Keratinocyte (primary cell): ENCODE results near the gene TBC1D12. TPM values are rescaled to one million over a fixed set of nuclear protein-coding genes. Genes with fewer than 3 reads are reported as not detected.

Source experiments
- DNase-seq: peaks from one replicate; pipeline ENCODE4 v3.0.0-alpha.2; 2011; ENCODE audit warnings: low read depth, missing footprints, low spot score
- FAIRE-seq: peaks from 2 replicates; lab custom pipeline; 2011; peaks lifted over from hg19 to GRCh38; lab: Jason Lieb, UNC
- H2AFZ ChIP-seq: 2 replicates; pipeline ENCODE4 v1.6.0; 2012; ENCODE audit warnings: low read length, control low read depth, inconsistent platforms; ENCODE audit not compliant: control insufficient read depth
- H3K27ac ChIP-seq: 2 replicates; pipeline ENCODE4 v1.5.1; 2011; ENCODE audit warnings: low read length; ENCODE audit not compliant: control insufficient read depth, insufficient read depth
- H3K27me3 ChIP-seq: 3 replicates; pipeline ENCODE4 v1.6.0; 2011; ENCODE audit warnings: low read length; ENCODE audit not compliant: control insufficient read depth, insufficient read depth; ENCODE audit errors: extremely low read depth
- H3K36me3 ChIP-seq, 2 experiments: 2 replicates in 1 of 2; 3 replicates in 1 of 2; pipeline ENCODE4 v1.5.1; 2011; ENCODE audit warnings: low read length in 2 of 2, mild to moderate bottlenecking in 1 of 2; ENCODE audit not compliant: control insufficient read depth in 2 of 2, insufficient read depth in 2 of 2; ENCODE audit errors: extremely low read depth in 1 of 2
- H3K4me1 ChIP-seq: 3 replicates; pipeline ENCODE4 v1.5.1; 2011; ENCODE audit warnings: low read length; ENCODE audit not compliant: control insufficient read depth, insufficient read depth; ENCODE audit errors: extremely low read depth
- H3K4me2 ChIP-seq: 3 replicates; pipeline ENCODE4 v1.6.0; 2011; ENCODE audit warnings: low read depth, low read length; ENCODE audit not compliant: control insufficient read depth, insufficient read depth; ENCODE audit errors: extremely low read depth
- H3K4me3 ChIP-seq, 3 experiments: fragments of 200-600 bp in 1 of 3; sonication (generic) in 1 of 3; 2 replicates in 2 of 3; 3 replicates in 1 of 3; pipeline ENCODE4 v1.5.1; 2011 to 2016; ENCODE audit warnings: low read length in 3 of 3, mild to moderate bottlenecking in 3 of 3, control low read depth in 2 of 3, inconsistent platforms in 1 of 3, low read depth in 1 of 3, mixed read lengths in 1 of 3, mixed run types in 1 of 3, moderate library complexity in 1 of 3; ENCODE audit not compliant: control insufficient read depth in 2 of 3, insufficient read depth in 2 of 3; ENCODE audit errors: extremely low read depth in 1 of 3
- H3K79me2 ChIP-seq: 2 replicates; pipeline ENCODE4 v1.6.0; 2012; ENCODE audit warnings: low read length; ENCODE audit not compliant: control insufficient read depth, insufficient read depth
- H3K9ac ChIP-seq: 3 replicates; pipeline ENCODE4 v1.6.0; 2011; ENCODE audit warnings: low read length; ENCODE audit not compliant: control insufficient read depth, insufficient read depth; ENCODE audit errors: extremely low read depth
- H3K9me1 ChIP-seq: 3 replicates; pipeline ENCODE4 v1.6.0; 2011; ENCODE audit warnings: low read length; ENCODE audit not compliant: control insufficient read depth, insufficient read depth; ENCODE audit errors: extremely low read depth
- H3K9me3 ChIP-seq: 2 replicates; pipeline ENCODE4 v1.5.1; 2012; ENCODE audit warnings: low read depth, low read length; ENCODE audit not compliant: control insufficient read depth
- H4K20me1 ChIP-seq: 3 replicates; pipeline ENCODE4 v1.6.0; 2011; ENCODE audit warnings: low read length; ENCODE audit not compliant: control insufficient read depth, insufficient read depth; ENCODE audit errors: extremely low read depth
- CTCF ChIP-seq, 3 experiments: IDR thresholded peaks in 1 of 3; conservative IDR thresholded peaks in 1 of 3; optimal IDR thresholded peaks in 1 of 3; 2 replicates in 2 of 3; 3 replicates in 1 of 3; pipeline versions ENCODE3 to v1.5.1; 2011; ENCODE audit warnings: low read length in 3 of 3, mild to moderate bottlenecking in 3 of 3, moderate library complexity in 2 of 3, control low read depth in 1 of 3, inconsistent platforms in 1 of 3; ENCODE audit not compliant: insufficient read depth in 2 of 3; ENCODE audit errors: extremely low read depth in 1 of 3
- EZH2 ChIP-seq: IDR thresholded peaks from one replicate; pipeline ENCODE4 v1.6.1; 2012; ENCODE audit warnings: inconsistent platforms, mild to moderate bottlenecking, low read length, moderate library complexity
- dilution Hi-C: fragments of 300-500 bp; cut with MboI; formaldehyde crosslinking; loops from one replicate; pipeline ENCODE4 v1.7.0; 2020; ENCODE audit warnings: low sequenced_read_pairs; ENCODE audit not compliant: extremely low pct_ligation_motif_present
- polyA plus RNA-seq, 5 experiments: library from polyadenylated mRNA; depleted of rRNA in 3 of 5; stranded (reverse) in 3 of 5; stranded (forward) in 1 of 5; unstranded in 1 of 5; fragments of >200 nt; gene quantifications; 1 replicate in 1 of 5; 2 replicates in 3 of 5; 3 replicates in 1 of 5; pipeline versions ENCODE4 v1.2.1 to v1.2.3, GENCODE V29; 2011 to 2012; ENCODE audit warnings: missing spikeins in 2 of 5, low read depth in 1 of 5, low replicate concordance in 1 of 5

Gene TBC1D12
- polyA plus RNA-seq, 1 donor (not counting 4 experiments of a cell fraction or from before 2014, with no cell fraction given) = 7.0 TPM

DNA sequence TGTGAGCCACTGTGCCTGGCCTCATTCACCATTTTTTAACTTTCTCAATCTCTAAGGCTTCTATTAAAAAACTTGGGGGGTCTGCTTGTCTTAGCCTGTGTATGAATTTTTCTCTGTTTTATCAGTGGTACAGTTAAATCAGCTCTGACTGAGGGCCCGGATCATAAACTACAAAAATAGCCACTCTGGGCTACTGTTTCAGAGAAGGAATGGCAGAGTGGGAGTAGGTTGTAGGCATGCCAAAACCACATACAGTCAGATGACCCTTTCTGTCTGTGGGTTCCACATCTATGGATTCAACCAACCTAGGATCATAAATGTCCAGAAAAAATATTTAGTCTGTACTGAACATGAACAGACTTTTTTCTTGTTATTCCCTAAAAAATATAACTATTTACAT lies 21.3 kb downstream of the TBC1D12 start:
- no peak for FAIRE-seq
- no peaks in the 10 kb centered on the region for H3K9me3 ChIP-seq
- no peak overlapping the region for H3K4me3 ChIP-seq
- no peak overlapping the region for H3K4me2 ChIP-seq
- H3K36me3 ChIP-seq = no peaks in the 10 kb centered on the region
- peaks cover 40% of the 10 kb centered on the region for H3K79me2 ChIP-seq
- dilution Hi-C loops = no loop called here
- H3K9ac ChIP-seq = no peak overlapping the region
- TF ChIP-seq EZH2 = no peak
- TF ChIP-seq CTCF (optimal IDR thresholded peaks at IDR 0.05 in 1 of 3, IDR thresholded peaks at IDR 0.05 in 1 of 3, conservative IDR thresholded peaks at IDR 0.05 in 1 of 3; ENCODE audit: extremely low read depth in 1 of 3, insufficient read depth in 2 of 3, low read length in 3 of 3) = no peak
- no peaks in the 10 kb centered on the region for H3K4me1 ChIP-seq
- H3K27me3 ChIP-seq = no peaks in the 10 kb centered on the region
- H3K9me1 ChIP-seq = no peaks in the 10 kb centered on the region
- no peak for DNase-seq
- no peak overlapping the region for H2AFZ ChIP-seq
- H4K20me1 ChIP-seq = no peaks in the 10 kb centered on the region
- H3K27ac ChIP-seq = no peak overlapping the region

- Histone ChIP-seq H3K4me3 (no peak overlapping the region), H3K4me1 (no peaks in the 10 kb centered on the region), H3K4me2 (no peak overlapping the region), H3K27me3 (no peaks in the 10 kb centered on the region), H3K79me2 (peaks cover 43% of the 10 kb centered on the region), H2AFZ (no peak overlapping the region), H3K9ac (no peak overlapping the region), H3K36me3 (no peaks in the 10 kb centered on the region), H3K9me1 (no peaks in the 10 kb centered on the region), H3K9me3 (no peaks in the 10 kb centered on the region), H4K20me1 (no peaks in the 10 kb centered on the region), H3K27ac (no peak overlapping the region)
- DNase-seq (no peak), FAIRE-seq (no peak)
- dilution Hi-C loops = no loop called here
- no peak for TF ChIP-seq EZH2
- no peak for TF ChIP-seq CTCF (optimal IDR thresholded peaks at IDR 0.05 in 1 of 3, IDR thresholded peaks at IDR 0.05 in 1 of 3, conservative IDR thresholded peaks at IDR 0.05 in 1 of 3; ENCODE audit: extremely low read depth in 1 of 3, insufficient read depth in 2 of 3, low read length in 3 of 3)
Measured at GRCh38 chr10:94424714-94425337, 22.5 kb downstream of the TBC1D12 start.
